Tibial nerve (tissue), 4 donors: Measurements from ENCODE around the gene TIMM8B. TPM values are rescaled to one million over a fixed set of nuclear protein-coding genes. Genes with fewer than 3 reads are reported as not detected.

ENCODE experiments used
- DNase-seq, 2 donors: peaks; one replicate each; pipeline ENCODE4 v3.0.0-alpha.2; 2019; ENCODE audit warnings: low spot score in 2 of 2
- H3K27ac ChIP-seq, 4 donors: fragments of 200-600 bp; sonication (generic) in 3 of 4; one replicate each; pipeline ENCODE4 v1.5.1; 2017 to 2019; ENCODE audit warnings: mild to moderate bottlenecking in 1 of 4
- H3K27me3 ChIP-seq, 2 donors: fragments of 200-600 bp; sonication (generic) in 1 of 2; one replicate each; pipeline versions ENCODE4 v1.5.1 to v1.6.0; 2017 to 2019
- H3K36me3 ChIP-seq, 3 donors: fragments of 200-600 bp; sonication (generic); one replicate each; pipeline ENCODE4 v1.5.1; 2018 to 2019
- H3K4me1 ChIP-seq, 4 donors: fragments of 200-600 bp; sonication (generic) in 3 of 4; one replicate each; pipeline ENCODE4 v1.5.1; 2017 to 2019
- H3K4me3 ChIP-seq, 4 donors: fragments of 200-600 bp; sonication (generic) in 3 of 4; one replicate each; pipeline ENCODE4 v1.5.1; 2017 to 2019; ENCODE audit warnings: mild to moderate bottlenecking in 1 of 4, moderate library complexity in 1 of 4
- H3K9me3 ChIP-seq, 4 donors: fragments of 200-600 bp; sonication (generic) in 3 of 4; one replicate each; pipeline ENCODE4 v1.5.1; 2017 to 2019
- EP300 ChIP-seq, 2 donors: sonication (generic); formaldehyde crosslinking; IDR thresholded peaks; one replicate each; pipeline ENCODE4 v1.6.1; 2017; ENCODE audit warnings: antibody characterized with exemption in 2 of 2, mild to moderate bottlenecking in 1 of 2
- POLR2A ChIP-seq, 2 donors: fragments of 450-650 bp; IDR thresholded peaks; one replicate each; pipeline ENCODE4 v1.6.1; 2017; ENCODE audit warnings: antibody characterized with exemption in 2 of 2, mild to moderate bottlenecking in 2 of 2, moderate library complexity in 2 of 2
- WGBS, 2 donors: methylation state at CpG; one replicate each; pipeline ENCODE4 v1.1.5; 2018; 5-methylcytosine and 5-hydroxymethylcytosine counted together
- total RNA-seq, 4 donors: library from RNA; depleted of rRNA; stranded (reverse); fragments of >200 nt; gene quantifications; one replicate each; pipeline ENCODE4 v1.1.0, GENCODE V29; 2016
- TF ChIP-seq, protein P1 (sequence below), 5 experiments: fragments of 200-600 bp in 3 of 5; fragments of 450-650 bp in 2 of 5; sonication (generic) in 3 of 5; IDR thresholded peaks; one replicate each; pipeline ENCODE4 v1.5.1; 2016 to 2019; ENCODE audit warnings: antibody characterized with exemption in 5 of 5, mild to moderate bottlenecking in 3 of 5, moderate library complexity in 2 of 5

Gene TIMM8B
- total RNA-seq, 4 donors from 2014 or later: 16.7 to 27.9 (median 26.7) TPM

- H3K4me1 ChIP-seq: peaks cover 0 to 33% (median 10%) of the 10 kb centered on the region in 4 donors
- no peaks in the 10 kb centered on the region for H3K9me3 ChIP-seq
- DNase-seq: peak; percentile 50 to 78
- WGBS, 2 donors: 0 to 1% methylated on average over 34 to 39 of the region's 43 CpGs
- H3K36me3 ChIP-seq: peaks cover 0 to 37% (median 12%) of the 10 kb centered on the region in 3 donors
- no peaks in the 10 kb centered on the region for H3K27me3 ChIP-seq
- peak in 1 of 2 donors; percentile 84 for TF ChIP-seq EP300 (IDR thresholded peaks at IDR 0.05)
- TF ChIP-seq POLR2A (IDR thresholded peaks at IDR 0.05): peak; percentile 32 to 33
- TF ChIP-seq, protein P1, sequence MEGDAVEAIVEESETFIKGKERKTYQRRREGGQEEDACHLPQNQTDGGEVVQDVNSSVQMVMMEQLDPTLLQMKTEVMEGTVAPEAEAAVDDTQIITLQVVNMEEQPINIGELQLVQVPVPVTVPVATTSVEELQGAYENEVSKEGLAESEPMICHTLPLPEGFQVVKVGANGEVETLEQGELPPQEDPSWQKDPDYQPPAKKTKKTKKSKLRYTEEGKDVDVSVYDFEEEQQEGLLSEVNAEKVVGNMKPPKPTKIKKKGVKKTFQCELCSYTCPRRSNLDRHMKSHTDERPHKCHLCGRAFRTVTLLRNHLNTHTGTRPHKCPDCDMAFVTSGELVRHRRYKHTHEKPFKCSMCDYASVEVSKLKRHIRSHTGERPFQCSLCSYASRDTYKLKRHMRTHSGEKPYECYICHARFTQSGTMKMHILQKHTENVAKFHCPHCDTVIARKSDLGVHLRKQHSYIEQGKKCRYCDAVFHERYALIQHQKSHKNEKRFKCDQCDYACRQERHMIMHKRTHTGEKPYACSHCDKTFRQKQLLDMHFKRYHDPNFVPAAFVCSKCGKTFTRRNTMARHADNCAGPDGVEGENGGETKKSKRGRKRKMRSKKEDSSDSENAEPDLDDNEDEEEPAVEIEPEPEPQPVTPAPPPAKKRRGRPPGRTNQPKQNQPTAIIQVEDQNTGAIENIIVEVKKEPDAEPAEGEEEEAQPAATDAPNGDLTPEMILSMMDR (IDR thresholded peaks at IDR 0.05): peak in 3 of 5 experiments; percentile 11 to 54 (median 38)
- H3K27ac ChIP-seq: peak within 1 kb of the TSS; percentile 73 to 93 (median 90)
- H3K4me3 ChIP-seq: peak within 1 kb of the TSS; percentile 60 to 98 (median 76)
These were observed 12.4 kb downstream of the TIMM8B start, which contains the start of the genes NKAPD1 and PIH1D2 for GRCh38 chr11:112073941-112074811. Gene NKAPD1 (plus strand): TSS chr11:112074299. CDS start chr11:112075575, 1,276 bp downstream. Gene PIH1D2 (minus strand): TSS chr11:112074017. CDS start chr11:112073174, 843 bp downstream.

- no peaks in the 10 kb centered on the region for H3K4me1 ChIP-seq
- H3K36me3 ChIP-seq: peaks cover 0 to 54% (median 6%) of the 10 kb centered on the region in 3 donors
- no peak overlapping the region for H3K4me3 ChIP-seq
- no peaks in the 10 kb centered on the region for H3K27me3 ChIP-seq
- DNase-seq: no peak
- 75 to 78% methylated on average over 1 of the region's 1 CpG for WGBS, 2 donors
- H3K9me3 ChIP-seq: no peaks in the 10 kb centered on the region
- H3K27ac ChIP-seq: no peak overlapping the region
- TF ChIP-seq POLR2A (IDR thresholded peaks at IDR 0.05) (no peak), EP300 (IDR thresholded peaks at IDR 0.05) (no peak)
- TF ChIP-seq, protein P1 (IDR thresholded peaks at IDR 0.05): no peak
These were observed 23.6 kb downstream of the TIMM8B start for GRCh38 chr11:112062923-112063322.

DNA sequence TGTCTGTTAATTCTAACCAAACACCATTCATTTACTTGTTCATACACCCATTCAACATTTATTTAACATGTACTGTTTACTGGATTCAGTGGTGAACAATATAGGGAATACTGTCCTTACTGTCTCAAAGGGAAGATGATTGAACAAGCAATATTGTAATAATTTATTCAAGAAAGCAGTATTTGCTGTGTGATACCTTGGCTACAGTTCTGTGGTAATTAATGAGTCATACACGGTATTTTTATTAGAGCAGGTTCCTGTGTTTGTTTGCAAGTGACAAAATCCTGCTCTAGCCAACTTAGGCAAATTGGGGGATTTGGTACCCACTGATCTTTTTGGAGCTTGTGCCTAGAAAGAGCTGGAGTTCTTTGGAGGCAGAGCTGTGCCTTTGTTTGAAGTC, 28.5 kb downstream of the TIMM8B start:
- no peak for DNase-seq
- H3K36me3 ChIP-seq: peaks cover 0 to 81% (median 10%) of the 10 kb centered on the region in 3 donors
- H3K27me3 ChIP-seq: no peaks in the 10 kb centered on the region
- no peak overlapping the region for H3K27ac ChIP-seq
- WGBS, 2 donors: 72 to 91% methylated on average over 1 of the region's 1 CpG
- H3K4me1 ChIP-seq: no peaks in the 10 kb centered on the region
- H3K9me3 ChIP-seq: no peaks in the 10 kb centered on the region
- no peak overlapping the region for H3K4me3 ChIP-seq
- TF ChIP-seq, protein P1 (IDR thresholded peaks at IDR 0.05): no peak
- no peak for TF ChIP-seq POLR2A (IDR thresholded peaks at IDR 0.05)
- TF ChIP-seq EP300 (IDR thresholded peaks at IDR 0.05): no peak

GRCh38 chr11:112057170-112057569, 29.4 kb downstream of the TIMM8B start:
- no peak overlapping the region for H3K4me3 ChIP-seq
- peaks cover 0 to 82% (median 16%) of the 10 kb centered on the region in 3 donors for H3K36me3 ChIP-seq
- no peaks in the 10 kb centered on the region for H3K27me3 ChIP-seq
- H3K4me1 ChIP-seq: no peaks in the 10 kb centered on the region
- H3K9me3 ChIP-seq: no peaks in the 10 kb centered on the region
- TF ChIP-seq POLR2A (IDR thresholded peaks at IDR 0.05): no peak
- no peak for TF ChIP-seq EP300 (IDR thresholded peaks at IDR 0.05)
- TF ChIP-seq, protein P1 (IDR thresholded peaks at IDR 0.05): no peak
- WGBS, 2 donors: 84 to 88% methylated on average over 4 of the region's 4 CpGs
- no peak for DNase-seq
- no peak overlapping the region for H3K27ac ChIP-seq

- H3K36me3 ChIP-seq: peaks cover 0 to 92% (median 19%) of the 10 kb centered on the region in 3 donors
- no peak overlapping the region for H3K4me3 ChIP-seq
- TF ChIP-seq, protein P1 (IDR thresholded peaks at IDR 0.05): no peak
- TF ChIP-seq EP300 (IDR thresholded peaks at IDR 0.05) (no peak), POLR2A (IDR thresholded peaks at IDR 0.05) (no peak)
These were observed 34.8 kb downstream of the TIMM8B start for GRCh38 chr11:112051768-112052167.

More at GRCh38 chr11:112051768-112052167, 34.8 kb downstream of the TIMM8B start:
- Histone ChIP-seq H3K27ac (no peak overlapping the region), H3K27me3 (no peaks in the 10 kb centered on the region), H3K9me3 (no peaks in the 10 kb centered on the region), H3K4me1 (peaks cover 0 to 5% (median 0%) of the 10 kb centered on the region in 4 donors)
- 89 to 95% methylated on average over 3 of the region's 3 CpGs for WGBS, 2 donors
- no peak for DNase-seq
